Epithelial cell of umbilical artery (primary cell): ENCODE results near the gene TRIM47. TPM values are rescaled to one million over a fixed set of nuclear protein-coding genes. Genes with fewer than 3 reads are reported as not detected.

ENCODE experiments used
- total RNA-seq: library from RNA; depleted of rRNA; stranded (reverse); fragments of >200 nt; gene quantifications from 2 replicates; pipeline ENCODE4 v1.2.3, GENCODE V29; 2014

TRIM47 gene
- total RNA-seq = 27.9 and 37.8 TPM in 2 replicates

DNA sequence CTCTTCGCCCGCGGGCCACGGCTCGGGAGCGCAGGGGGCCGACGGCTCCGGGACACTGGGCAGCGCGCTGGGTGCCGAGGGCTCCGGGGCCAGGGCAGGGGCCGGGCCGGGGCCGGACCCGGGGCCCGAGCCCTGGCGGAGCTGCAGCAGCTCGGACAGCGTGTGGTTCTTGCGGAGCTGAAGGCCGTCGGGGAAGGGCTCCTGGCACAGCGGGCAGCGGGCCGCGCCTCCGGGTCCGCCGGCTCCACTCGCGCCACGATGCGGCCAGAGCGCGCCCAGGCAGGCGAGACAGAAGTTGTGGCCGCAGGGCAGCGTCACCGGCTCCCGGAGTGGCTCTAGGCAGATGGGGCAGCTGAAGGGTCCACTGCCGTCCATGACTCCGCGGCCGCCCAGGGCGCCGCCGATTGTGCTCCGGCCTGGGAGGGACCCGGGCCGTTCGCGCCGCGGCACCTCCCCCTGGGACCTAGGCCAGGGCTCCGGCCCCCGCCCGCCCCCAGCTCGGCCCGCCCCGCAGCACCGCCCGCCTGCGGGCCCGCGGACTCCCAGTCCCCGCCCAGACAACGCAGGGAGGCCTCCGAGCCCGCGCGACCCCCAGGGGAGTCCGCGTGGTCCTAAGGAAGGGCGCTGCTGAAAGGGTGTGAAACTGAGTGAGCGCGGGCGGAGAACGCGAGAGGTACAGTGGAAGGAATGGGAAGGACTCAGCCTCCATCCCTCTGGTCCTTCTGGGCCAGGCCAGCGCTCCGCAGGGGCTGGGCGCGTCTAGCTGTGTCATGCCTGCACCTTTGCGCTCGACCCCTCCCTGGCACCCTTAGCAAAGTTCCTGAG, at the start of gene TRIM47:
Gene TRIM47, minus strand, starts transcription at position 408 of the 825 bp plus-strand sequence. Its CDS starts 33 bp downstream, at position 375.

GRCh38 chr17:75904749-75905521, 26.6 kb upstream of the TRIM47 start, which contains the start of gene MRPL38:
Gene MRPL38, minus strand, starts transcription at chr17:75904884. Its CDS starts 9 bp downstream, at chr17:75904875.

GRCh38 chr17:75896415-75897159, 18.2 kb upstream of the TRIM47 start, which contains the start of gene TRIM65:
Gene TRIM65, minus strand, starts transcription at chr17:75896951. Its CDS starts 14 bp downstream, at chr17:75896937.

GRCh38 chr17:75855310-75856061, 22.9 kb downstream of the TRIM47 start, which contains the start of gene WBP2:
Gene WBP2, minus strand, starts transcription at chr17:75855335. Its CDS starts 38 bp downstream, at chr17:75855297.

DNA sequence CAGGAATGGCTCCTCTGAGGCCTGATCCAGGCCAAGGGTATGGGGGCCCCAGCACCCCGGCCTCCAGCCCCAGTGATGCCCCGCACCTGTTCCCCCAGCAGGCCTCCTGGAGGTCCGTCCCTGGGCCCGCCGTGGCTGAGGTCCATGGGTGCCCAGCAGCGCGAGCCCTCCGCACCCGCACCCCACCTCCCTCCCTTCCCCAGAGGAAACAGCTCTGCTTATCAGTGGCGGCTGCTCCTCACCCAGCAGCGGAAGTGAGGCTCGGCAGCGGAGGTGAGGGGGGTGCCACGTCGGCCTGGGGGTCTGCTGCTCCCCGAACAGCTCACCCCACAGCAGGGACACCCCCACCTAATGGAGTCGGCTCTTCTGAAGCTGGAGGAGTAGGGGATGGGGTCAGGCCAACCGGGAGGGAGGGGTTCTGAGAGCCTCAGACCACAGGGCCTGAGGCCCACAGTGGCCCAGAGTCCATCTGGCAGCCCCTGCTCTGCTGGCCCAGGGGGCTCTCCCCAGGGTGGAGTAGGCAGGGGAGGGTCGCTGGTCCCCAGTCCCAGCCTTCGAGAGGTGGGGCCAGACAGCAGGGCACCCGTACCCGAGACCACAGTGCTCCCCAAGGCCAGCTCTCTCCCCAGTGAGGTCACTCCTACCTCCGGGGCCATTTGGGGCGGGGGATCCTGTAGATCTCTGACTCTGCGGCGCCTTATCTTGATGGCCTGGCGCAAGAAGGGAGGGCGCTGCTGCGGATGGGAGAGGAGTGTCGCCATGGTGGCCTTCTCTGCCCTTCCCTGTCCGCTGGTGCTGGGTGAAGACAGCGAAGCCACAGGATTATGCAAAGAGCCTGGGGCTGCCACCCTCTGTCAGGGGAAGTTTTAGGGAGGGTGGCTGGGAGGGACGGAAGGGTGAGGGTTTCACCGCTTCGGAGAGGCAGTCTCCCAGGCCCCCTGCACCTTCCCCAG, 34.5 kb downstream of the TRIM47 start, which contains the start of gene UNC13D:
Gene UNC13D, minus strand, starts transcription at position 828 of the 953 bp plus-strand sequence. Its CDS starts 67 bp downstream, at position 761.

Other genes starting within 250 kb of the TRIM47 start
- gene SMIM5, start 245.1 kb downstream of the TRIM47 start, total RNA-seq = under 0.01 TPM in 1 of 2 replicates, not detected in the other
- 10.7 and 16.6 TPM in 2 replicates for gene RECQL5, start 211.4 kb downstream of the TRIM47 start, total RNA-seq
- 78.6 and 93.6 TPM in 2 replicates for gene SAP30BP, start 211.2 kb downstream of the TRIM47 start, total RNA-seq
- gene ITGB4, start 157.1 kb downstream of the TRIM47 start, total RNA-seq = 0.97 and 2.3 TPM in 2 replicates
- 67.9 and 86.4 TPM in 2 replicates for gene GALK1, start 113.4 kb downstream of the TRIM47 start, total RNA-seq
- 8.1 and 9.7 TPM in 2 replicates for gene UNK, start 93.8 kb downstream of the TRIM47 start, total RNA-seq
- 1.9 and 3.8 TPM in 2 replicates for gene UNC13D, start 34.2 kb downstream of the TRIM47 start, total RNA-seq
- gene WBP2, start 23.2 kb downstream of the TRIM47 start, total RNA-seq = 16.1 and 20.1 TPM in 2 replicates
- 25.1 and 32.2 TPM in 2 replicates for gene TRIM65, start 18.4 kb upstream of the TRIM47 start, total RNA-seq
- gene MRPL38, start 26.3 kb upstream of the TRIM47 start, total RNA-seq = 32.2 and 38.3 TPM in 2 replicates
- gene FBF1, start 62.5 kb upstream of the TRIM47 start, total RNA-seq = 5.8 and 11.6 TPM in 2 replicates
- gene ACOX1, start 100.6 kb upstream of the TRIM47 start, total RNA-seq = 45.1 and 56.1 TPM in 2 replicates
- 10.6 and 18.5 TPM in 2 replicates for gene TEN1, start 100.7 kb upstream of the TRIM47 start, total RNA-seq
- gene CDK3, start 122.3 kb upstream of the TRIM47 start, total RNA-seq = 0.46 TPM in 1 of 2 replicates, not detected in the other
- gene EVPL, start 148.7 kb upstream of the TRIM47 start, total RNA-seq = under 0.01 TPM in 1 of 2 replicates, not detected in the other
- gene SRP68, start 193.9 kb upstream of the TRIM47 start, total RNA-seq = 29.9 and 32.8 TPM in 2 replicates
- gene GALR2, start 196.2 kb upstream of the TRIM47 start, total RNA-seq = not detected in 2 replicates
- not detected in 2 replicates for gene ZACN, start 200.6 kb upstream of the TRIM47 start, total RNA-seq
- 53.6 and 78.1 TPM in 2 replicates for gene EXOC7, start 225.2 kb upstream of the TRIM47 start, total RNA-seq